GM10266 (cell line): Measurements from ENCODE around the gene TCF12.

ENCODE experiments used
- DNase-seq: peaks from one replicate; pipeline ENCODE4 v3.0.0; 2012; ENCODE audit errors: extremely low spot score
- TF ChIP-seq, protein P1 (sequence below): IDR thresholded peaks from 2 replicates; pipeline ENCODE4 v1.5.1; 2012; ENCODE audit warnings: mild to moderate bottlenecking, low read depth; ENCODE audit not compliant: control insufficient read depth, insufficient read depth; ENCODE audit errors: missing control alignments

The TCF12 gene

DNA sequence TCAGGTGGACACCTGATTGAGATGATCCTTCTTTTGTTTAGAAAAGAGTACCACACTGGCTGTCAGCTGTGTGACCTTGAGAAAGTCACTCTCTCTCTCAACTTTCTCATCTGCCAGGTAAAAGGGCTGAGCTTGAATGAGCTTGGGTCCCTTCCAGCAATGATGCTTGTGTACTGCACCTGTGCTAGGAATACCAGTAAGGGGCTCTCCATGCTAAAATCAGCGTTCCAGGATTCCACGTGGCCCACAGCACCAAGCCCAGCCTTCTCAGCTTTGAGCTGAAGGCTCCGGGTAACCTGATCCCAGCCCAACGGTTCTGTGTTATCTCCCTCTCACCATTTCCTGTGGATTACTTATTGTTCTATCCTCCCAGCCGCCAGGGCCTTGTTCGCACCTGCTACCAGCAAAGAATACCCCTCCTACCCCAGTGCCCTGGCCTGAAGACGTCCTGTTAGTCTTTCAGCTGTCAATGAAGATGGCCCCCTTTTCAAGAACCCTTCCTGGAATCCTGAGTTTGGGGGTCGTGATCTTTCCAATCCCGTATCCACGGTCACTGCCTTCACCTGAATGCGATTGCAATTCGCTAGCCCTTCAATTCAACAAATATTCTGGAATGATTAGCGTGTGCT lies 403.6 kb downstream of the TCF12 start:
- TF ChIP-seq, protein P1, sequence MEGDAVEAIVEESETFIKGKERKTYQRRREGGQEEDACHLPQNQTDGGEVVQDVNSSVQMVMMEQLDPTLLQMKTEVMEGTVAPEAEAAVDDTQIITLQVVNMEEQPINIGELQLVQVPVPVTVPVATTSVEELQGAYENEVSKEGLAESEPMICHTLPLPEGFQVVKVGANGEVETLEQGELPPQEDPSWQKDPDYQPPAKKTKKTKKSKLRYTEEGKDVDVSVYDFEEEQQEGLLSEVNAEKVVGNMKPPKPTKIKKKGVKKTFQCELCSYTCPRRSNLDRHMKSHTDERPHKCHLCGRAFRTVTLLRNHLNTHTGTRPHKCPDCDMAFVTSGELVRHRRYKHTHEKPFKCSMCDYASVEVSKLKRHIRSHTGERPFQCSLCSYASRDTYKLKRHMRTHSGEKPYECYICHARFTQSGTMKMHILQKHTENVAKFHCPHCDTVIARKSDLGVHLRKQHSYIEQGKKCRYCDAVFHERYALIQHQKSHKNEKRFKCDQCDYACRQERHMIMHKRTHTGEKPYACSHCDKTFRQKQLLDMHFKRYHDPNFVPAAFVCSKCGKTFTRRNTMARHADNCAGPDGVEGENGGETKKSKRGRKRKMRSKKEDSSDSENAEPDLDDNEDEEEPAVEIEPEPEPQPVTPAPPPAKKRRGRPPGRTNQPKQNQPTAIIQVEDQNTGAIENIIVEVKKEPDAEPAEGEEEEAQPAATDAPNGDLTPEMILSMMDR = no peak
- DNase-seq = no peak

DNA sequence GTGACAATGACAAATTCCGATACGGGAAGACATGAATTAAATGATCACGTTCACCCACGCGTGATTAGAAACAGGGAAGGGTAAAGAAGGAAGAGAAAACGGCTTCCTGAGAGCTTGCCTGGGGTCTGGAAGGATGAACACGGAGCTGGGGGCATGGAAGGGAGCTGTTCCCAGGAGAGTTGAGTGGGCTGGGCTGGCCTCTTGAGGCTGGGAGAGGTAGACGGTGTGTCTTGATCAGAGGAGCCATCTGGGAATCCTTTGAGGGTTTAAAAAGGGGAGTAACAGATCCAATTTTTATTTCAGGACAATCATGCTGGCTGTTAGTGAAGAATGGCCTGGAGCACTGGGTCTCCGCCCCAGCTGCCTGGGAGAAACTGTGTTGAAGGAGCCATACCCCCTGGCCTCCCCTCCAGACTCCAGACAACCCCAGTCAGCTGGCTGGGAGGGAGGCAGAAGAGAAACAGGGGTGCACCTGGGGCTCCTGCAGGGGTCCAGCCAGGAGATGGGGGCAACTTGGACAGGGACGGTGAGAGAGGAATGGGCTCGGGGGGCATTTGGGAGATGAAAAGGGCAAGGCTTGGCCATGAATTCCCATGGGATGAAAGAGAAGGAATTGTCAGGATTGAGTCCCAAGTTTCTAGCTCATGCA lies 404.3 kb downstream of the TCF12 start:
- TF ChIP-seq, protein P1 = no peak
- no peak for DNase-seq

DNA sequence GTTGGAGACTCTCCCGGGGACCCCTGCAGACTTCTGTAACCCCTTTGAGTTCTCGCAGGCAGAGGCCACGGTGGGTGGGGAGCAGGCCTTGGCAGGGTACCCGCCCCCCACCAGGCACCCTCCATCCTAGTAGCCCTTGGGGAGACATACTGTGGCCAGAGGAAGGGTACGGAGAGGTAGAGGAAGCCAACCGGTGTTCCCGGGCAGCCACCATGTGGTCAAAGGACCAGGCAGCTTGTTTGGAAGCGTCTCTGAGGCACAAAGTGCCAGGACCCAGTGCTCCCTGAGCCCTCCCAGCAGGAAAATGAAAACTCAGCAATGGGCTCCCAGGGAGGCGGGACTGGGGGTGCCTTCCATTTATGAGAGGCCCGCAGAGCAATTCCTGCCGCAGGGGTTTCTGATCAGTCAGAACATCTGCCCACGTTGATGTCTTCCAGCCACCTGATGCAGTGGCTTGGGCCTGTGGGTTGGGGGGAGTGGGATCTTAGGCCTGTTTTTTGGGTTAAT lies 404.9 kb downstream of the TCF12 start:
- TF ChIP-seq, protein P1 = no peak
- DNase-seq = no peak

DNA sequence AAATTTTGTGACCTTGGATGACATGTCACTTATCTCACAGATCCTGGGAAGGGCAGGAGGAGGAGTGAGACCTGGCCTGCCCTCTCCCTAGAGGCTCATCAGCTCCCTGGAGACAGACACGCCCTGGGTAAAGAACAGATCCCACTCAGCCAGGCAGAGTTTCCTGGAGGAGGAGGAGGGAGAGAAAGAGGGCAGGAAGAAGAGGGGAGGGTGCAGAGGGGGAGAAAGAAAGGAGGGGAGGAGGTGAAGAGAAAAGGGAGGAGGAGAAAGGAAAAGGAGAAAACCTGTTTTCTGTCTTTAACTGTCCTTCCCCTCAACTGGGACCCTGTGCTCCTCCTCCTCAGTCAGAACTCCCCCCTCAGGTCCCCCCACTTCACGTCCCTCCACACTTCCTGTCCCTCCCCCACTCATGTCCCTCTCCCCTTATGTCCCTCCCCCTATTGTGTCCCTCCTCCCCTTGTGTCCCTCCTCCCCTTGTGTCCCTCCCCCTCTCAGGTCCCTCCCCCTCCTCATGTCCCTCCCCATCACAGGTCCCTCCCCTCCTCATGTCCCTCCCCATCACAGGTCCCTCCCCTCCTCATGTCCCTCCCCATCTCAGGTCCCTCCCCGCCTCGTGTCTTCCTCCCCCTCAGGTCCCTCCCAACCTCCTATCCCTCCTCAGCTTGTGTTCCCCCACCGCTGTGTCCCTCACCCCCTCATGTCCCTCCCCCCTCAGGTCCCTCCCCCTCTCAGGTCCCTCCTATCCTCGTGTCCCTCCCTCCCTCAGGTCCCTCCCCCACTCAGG lies 405.6 kb downstream of the TCF12 start:
- TF ChIP-seq, protein P1 = no peak
- DNase-seq = no peak

DNA sequence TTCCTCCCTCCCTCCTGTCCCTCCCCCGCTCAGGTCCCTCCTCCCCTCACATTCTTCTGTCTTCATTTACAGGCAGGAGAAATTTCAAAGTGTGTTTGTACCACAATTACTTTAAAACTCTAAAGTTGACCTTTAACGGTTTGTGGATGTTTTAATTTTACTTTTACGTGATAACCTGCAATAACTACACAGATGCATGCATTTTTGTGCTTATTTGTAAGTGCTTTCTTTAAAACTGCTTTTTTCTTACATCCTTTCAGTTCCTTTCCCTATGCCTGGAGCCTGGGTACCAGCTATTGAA lies 406.1 kb downstream of the TCF12 start:
- TF ChIP-seq, protein P1 = no peak
- no peak for DNase-seq

DNA sequence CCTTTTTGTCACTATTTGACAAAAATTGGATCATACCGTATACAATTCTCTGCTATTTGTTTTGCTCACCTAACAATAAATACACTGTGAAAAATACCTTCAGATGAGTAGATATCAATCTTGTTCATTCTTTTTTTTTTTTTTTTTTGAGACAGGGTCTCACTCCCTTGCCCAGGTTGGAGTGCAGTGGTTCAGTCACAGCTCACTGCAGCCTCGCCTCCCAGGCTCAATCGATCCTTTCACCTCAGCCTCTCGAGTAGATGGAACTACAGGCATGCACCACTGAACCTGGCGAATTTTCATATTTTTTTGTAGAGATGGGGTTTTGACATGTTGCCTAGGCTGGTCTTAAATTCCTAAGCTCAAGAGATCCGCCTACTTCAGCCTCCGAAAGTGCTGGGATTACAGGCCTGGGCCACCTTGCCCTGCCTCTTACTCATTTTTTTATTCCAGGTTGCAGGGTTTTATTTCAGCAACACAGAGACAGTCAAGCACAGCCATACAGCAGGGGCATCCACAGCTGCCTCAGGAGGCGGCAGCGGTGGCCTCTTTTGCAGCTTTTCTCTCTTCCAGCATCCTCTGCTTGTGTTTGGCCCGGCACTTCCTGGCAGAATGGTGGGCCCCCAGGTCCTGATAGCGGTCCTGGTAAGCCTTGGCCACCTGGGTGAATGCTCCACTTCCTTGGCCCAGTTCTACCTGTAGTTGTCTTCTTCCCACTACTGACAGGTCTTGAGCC lies 406.7 kb downstream of the TCF12 start:
- DNase-seq = no peak
- TF ChIP-seq, protein P1 = no peak
